ENCODE measurements around the gene HDAC9. TPM values are rescaled to one million over a fixed set of nuclear protein-coding genes. Genes with fewer than 3 reads are reported as not detected.

HDAC9 gene
- total RNA-seq, 2 experiments from 2014 or later: 0.22 to 0.33 TPM

DNA sequence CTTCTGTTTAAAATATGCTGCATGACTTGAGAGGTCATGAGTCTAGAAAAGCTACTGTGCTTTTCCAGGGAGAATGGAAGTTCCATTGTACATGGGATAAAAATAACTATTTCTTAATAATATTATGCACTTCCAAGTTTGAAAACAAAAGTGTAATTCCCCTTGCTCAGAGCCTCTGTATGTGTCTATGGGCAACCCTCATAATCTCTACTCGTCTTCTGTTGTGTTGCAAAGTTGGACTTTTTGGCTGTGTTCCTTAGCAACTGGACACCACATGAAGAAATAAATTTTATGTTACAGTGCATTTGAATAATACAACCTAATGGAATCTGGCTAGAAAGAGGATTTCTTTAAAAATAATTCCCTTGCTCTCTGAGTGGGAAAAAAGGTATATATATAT is 379.3 kb downstream of the HDAC9 start:
- no peaks in the 10 kb centered on the region for H3K36me3 Mint-ChIP-seq (ENCODE audit: low read depth)
- CTCF ChIA-PET: no interaction called here
- POLR2A ChIA-PET: no interaction called here
- no peak for DNase-seq
- no peaks in the 10 kb centered on the region for H3K9me3 Mint-ChIP-seq
- no peaks in the 10 kb centered on the region for H3K4me1 Mint-ChIP-seq
- no peaks in the 10 kb centered on the region for H3K27me3 Mint-ChIP-seq
- H3K27ac Mint-ChIP-seq: no peak overlapping the region
- H3K4me3 Mint-ChIP-seq: no peak overlapping the region

DNA sequence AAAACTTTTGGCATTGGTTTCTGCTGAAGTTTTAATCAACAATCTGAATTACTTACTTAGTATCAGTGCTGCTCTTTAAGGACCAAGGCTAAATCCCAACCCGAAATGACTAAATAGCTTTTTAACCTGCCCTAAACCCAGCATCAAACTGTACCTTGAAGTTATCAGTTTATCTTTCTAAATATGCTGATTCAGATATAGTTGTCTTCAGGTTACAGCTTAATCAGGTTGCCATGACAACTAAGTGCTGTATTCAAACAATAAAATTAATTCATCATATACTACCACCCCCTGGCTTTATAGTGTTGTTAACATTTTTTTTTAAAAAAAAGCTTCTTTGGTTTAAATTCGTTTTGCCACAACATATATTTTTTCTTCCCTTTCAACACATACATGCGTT is 382.3 kb downstream of the HDAC9 start:
- Mint-ChIP-seq H3K36me3 (ENCODE audit: low read depth) (no peaks in the 10 kb centered on the region), H3K27ac (no peak overlapping the region), H3K9me3 (no peaks in the 10 kb centered on the region), H3K27me3 (no peaks in the 10 kb centered on the region), H3K4me3 (no peak overlapping the region), H3K4me1 (no peaks in the 10 kb centered on the region)
- DNase-seq: no peak
- POLR2A ChIA-PET: no interaction called here
- CTCF ChIA-PET: no interaction called here

DNA sequence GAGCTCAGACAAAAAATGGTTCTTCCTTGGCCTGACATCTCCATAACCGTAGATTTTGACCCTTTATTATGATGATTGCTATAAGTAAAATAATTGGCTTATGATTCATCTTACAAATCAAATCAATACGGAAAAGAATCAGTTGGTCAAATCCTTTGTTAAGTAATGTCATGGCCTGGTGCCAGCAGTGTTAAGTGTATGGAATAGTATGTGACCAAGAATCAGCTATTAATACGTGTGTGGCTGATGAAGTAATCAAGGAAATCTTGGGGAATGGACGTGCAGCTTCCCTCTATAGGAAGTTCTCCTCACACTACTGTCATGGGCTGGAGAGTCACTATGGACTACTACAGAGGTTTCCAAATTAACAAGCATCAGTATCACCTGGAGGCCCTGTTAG is 391.3 kb downstream of the HDAC9 start:
- ChIA-PET CTCF (interaction anchor here (0.6 kb wide), 1 partner anchor 415 kb away, joined by 3 read pairs; no protein-coding TSS in a partner anchor), POLR2A (no interaction called here)
- no peak for DNase-seq
- Mint-ChIP-seq H3K9me3 (no peaks in the 10 kb centered on the region), H3K27ac (no peak overlapping the region), H3K27me3 (no peaks in the 10 kb centered on the region), H3K4me1 (no peaks in the 10 kb centered on the region), H3K36me3 (ENCODE audit: low read depth) (no peaks in the 10 kb centered on the region), H3K4me3 (no peak overlapping the region)

DNA sequence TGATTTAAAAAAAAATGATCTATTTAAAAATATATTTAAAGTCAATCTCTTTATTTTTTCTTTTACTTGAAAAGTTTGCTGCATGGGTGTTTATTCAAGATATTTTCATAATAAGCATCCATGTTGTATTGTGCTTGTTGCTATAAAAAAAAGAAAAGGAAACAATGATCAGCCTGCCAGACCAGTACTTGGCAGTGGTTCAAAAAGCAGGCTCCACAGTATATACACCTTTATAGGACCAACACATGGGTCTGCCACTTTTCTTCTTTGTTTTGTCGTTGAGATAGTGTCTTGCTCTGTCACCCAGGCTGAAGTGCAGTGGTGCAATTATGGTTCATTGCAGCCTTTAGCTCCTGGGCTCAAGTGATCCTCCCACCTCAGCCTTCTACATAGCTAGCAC is 393.9 kb downstream of the HDAC9 start:
- Mint-ChIP-seq H3K36me3 (ENCODE audit: low read depth) (no peaks in the 10 kb centered on the region), H3K4me1 (no peaks in the 10 kb centered on the region), H3K27me3 (no peaks in the 10 kb centered on the region), H3K9me3 (no peaks in the 10 kb centered on the region), H3K4me3 (no peak overlapping the region), H3K27ac (no peak overlapping the region)
- ChIA-PET POLR2A (no interaction called here), CTCF (no interaction called here)
- DNase-seq: no peak

DNA sequence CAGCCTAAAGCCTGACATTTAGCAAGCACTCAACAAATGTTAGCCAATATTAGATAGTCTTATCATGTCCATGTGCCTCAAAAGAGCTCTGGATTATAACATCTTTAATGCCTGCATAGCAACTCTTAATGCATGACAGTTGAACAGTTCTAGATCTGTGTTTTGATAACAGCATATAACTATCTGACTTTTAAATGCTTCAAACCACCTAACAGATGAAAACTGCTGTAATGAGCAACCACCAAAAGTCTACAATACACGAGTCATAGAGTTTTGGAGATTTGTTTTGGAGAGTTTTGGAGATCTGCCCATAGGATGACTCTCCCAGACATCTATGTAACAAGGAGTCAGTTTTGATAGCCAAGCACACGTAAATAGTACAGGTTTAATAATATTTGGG is 394.6 kb downstream of the HDAC9 start:
- no peaks in the 10 kb centered on the region for H3K27me3 Mint-ChIP-seq
- CTCF ChIA-PET: no interaction called here
- POLR2A ChIA-PET: no interaction called here
- H3K27ac Mint-ChIP-seq: no peak overlapping the region
- no peaks in the 10 kb centered on the region for H3K9me3 Mint-ChIP-seq
- no peaks in the 10 kb centered on the region for H3K4me1 Mint-ChIP-seq
- no peaks in the 10 kb centered on the region for H3K36me3 Mint-ChIP-seq (ENCODE audit: low read depth)
- DNase-seq: no peak
- no peak overlapping the region for H3K4me3 Mint-ChIP-seq

DNA sequence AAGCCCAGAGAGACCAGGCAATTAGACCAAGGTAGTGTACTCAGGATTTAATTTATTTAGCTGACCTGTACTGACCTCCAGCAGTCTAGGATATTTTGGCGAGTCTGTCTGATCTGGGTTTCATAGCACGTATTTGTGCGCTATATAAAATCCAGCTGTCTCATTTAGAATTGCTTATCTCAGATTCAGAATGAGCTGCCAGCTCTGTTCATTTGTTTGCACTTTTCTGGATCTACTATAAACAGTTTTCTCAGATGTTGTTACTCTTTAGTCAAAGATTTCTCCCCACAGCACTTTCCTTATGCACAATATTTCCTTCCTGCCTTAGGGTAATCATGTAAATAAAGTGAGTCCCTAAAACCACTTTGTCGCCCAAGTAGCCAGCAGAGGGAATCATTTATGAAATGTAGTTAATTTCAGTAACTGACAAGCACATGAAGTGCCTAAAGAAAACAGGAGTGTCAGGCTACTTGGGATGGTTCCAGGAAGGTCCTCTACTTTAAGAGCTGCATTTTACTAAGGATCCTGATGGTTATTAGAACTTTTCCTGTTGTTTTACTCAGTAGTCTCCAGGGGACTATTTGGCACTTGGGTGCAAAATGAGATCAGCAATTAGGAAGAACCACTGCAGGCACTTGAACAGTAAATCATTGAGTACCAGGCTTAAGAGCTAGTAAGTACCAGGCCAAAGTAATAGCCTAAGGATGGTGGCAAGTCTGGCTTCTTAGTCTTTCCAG is 395.5 kb downstream of the HDAC9 start:
- Mint-ChIP-seq H3K4me1 (no peaks in the 10 kb centered on the region), H3K27ac (no peak overlapping the region), H3K9me3 (no peaks in the 10 kb centered on the region), H3K4me3 (no peak overlapping the region), H3K36me3 (ENCODE audit: low read depth) (no peaks in the 10 kb centered on the region), H3K27me3 (no peaks in the 10 kb centered on the region)
- POLR2A ChIA-PET: no interaction called here
- no peak for DNase-seq
- CTCF ChIA-PET: no interaction called here

DNA sequence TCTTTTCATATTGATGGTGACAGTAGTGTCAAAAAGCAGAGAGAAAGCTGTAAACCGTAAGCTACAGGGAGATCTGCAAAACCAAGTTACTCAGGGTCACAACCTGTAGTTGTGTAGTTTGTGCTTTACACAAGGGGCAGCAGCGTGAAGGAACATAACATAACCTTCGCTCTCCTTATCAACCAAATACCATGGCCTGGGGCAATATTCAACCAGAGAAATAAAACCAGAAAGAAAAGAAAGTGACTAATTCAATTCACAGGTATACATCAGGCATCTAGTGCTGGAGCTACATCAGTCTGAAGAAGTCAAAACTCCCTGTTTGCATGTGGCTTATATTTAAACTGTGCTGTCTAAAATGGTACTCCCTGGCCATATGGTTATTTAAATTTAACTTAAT is 397.6 kb downstream of the HDAC9 start:
- ChIA-PET POLR2A (no interaction called here), CTCF (no interaction called here)
- no peak overlapping the region for H3K27ac Mint-ChIP-seq
- no peak for DNase-seq
- no peak overlapping the region for H3K4me3 Mint-ChIP-seq
- no peaks in the 10 kb centered on the region for H3K9me3 Mint-ChIP-seq
- no peaks in the 10 kb centered on the region for H3K36me3 Mint-ChIP-seq (ENCODE audit: low read depth)
- H3K27me3 Mint-ChIP-seq: no peaks in the 10 kb centered on the region
- H3K4me1 Mint-ChIP-seq: no peaks in the 10 kb centered on the region

DNA sequence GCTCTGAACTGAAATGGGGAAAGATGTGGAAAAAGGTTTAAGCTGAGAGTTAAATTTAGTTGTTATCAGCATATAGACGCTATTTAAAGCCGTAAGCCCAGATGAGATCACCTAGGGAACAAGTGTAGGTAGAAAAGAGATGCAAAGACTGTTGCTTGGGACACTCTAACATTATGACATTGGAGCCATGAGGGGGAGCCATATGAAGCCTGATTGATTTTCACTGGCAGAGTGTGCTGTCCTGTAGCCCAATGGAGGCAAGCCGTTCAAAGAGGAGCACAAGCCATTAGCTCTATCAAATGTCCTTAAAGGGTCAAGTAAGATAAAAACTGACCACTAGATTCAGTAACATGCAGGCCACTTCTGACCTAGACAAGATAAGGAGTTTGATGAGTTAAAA is 398.6 kb downstream of the HDAC9 start:
- Mint-ChIP-seq H3K4me3 (no peak overlapping the region), H3K4me1 (no peaks in the 10 kb centered on the region), H3K27ac (no peak overlapping the region), H3K9me3 (no peaks in the 10 kb centered on the region), H3K36me3 (ENCODE audit: low read depth) (no peaks in the 10 kb centered on the region), H3K27me3 (no peaks in the 10 kb centered on the region)
- no peak for DNase-seq
- ChIA-PET CTCF (no interaction called here), POLR2A (no interaction called here)

DNA sequence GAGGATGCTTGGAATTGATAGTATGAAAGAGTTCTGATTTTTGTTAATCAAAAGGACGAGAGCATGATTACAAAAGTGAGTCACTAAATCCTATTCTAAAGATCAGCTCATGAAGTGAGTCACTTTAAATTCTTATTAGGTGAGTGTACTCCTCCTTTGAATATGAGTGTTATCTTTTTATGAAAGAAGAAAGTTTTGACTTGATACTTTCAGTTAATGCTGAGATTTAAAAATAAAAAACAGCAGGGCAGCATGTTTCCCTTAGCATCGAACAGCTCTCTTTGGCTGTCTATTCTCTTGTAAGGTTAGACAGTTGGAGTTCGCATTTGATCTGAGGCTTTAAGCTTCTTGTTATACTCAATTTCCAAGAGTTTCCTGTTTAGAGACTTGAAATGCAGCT is 399.9 kb downstream of the HDAC9 start:
- H3K36me3 Mint-ChIP-seq (ENCODE audit: low read depth): no peaks in the 10 kb centered on the region
- POLR2A ChIA-PET: no interaction called here
- DNase-seq: no peak
- H3K9me3 Mint-ChIP-seq: peaks cover 2% of the 10 kb centered on the region
- no peaks in the 10 kb centered on the region for H3K4me1 Mint-ChIP-seq
- no peaks in the 10 kb centered on the region for H3K27me3 Mint-ChIP-seq
- no peak overlapping the region for H3K4me3 Mint-ChIP-seq
- CTCF ChIA-PET: no interaction called here
- H3K27ac Mint-ChIP-seq: no peak overlapping the region

DNA sequence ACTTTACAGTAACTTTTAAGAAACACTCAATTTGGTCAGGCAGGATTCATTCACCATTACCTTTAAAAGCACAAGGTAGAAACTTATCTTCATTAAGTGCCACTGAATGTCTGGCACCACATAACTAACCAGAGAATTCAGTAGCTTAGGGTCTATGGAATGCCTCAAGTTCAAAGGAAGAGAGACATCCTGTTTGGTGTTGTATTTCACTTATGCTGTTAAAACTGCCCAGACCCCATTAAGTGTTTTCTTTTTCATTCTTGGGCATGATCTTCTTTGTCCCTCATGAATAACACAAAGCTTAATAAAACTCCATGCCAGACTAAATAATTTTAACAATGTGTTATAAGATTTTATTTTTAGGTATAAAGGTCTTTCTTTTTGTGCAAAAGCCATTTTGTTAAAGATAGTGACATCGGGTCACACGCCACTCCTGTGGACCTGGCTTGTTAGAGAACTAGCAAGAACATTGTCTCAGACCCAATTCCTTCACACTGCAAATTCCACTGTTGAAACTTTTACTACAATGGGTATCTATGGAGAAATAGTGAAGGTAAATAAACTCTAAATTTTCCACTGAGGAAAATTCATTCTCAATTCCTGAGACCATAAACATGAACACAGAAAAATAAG is 400.9 kb downstream of the HDAC9 start:
- no peaks in the 10 kb centered on the region for H3K27me3 Mint-ChIP-seq
- H3K36me3 Mint-ChIP-seq (ENCODE audit: low read depth): no peaks in the 10 kb centered on the region
- H3K9me3 Mint-ChIP-seq: peaks cover 2% of the 10 kb centered on the region
- CTCF ChIA-PET: no interaction called here
- no peaks in the 10 kb centered on the region for H3K4me1 Mint-ChIP-seq
- POLR2A ChIA-PET: no interaction called here
- no peak overlapping the region for H3K27ac Mint-ChIP-seq
- no peak overlapping the region for H3K4me3 Mint-ChIP-seq
- no peak for DNase-seq

DNA sequence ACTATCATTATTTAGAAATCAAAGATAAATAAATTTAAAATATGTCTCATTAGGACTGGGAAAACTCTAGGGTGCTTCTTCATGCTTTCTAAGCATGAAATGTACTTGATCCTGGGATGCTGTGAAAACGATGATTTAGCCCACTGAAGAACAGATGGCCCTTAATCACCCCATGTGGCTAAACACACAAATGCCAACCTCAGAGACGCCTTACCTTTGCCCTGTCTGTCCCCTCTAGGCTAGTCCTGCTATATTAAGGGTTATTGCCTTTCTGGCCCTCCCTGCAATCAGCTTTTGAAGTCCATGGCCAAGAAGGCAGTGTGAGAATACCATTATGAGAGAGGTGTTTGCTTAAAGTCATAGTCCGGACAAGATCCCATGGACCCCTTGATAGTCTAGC is 404.7 kb downstream of the HDAC9 start:
- H3K36me3 Mint-ChIP-seq (ENCODE audit: low read depth): no peaks in the 10 kb centered on the region
- no peak overlapping the region for H3K4me3 Mint-ChIP-seq
- H3K4me1 Mint-ChIP-seq: no peaks in the 10 kb centered on the region
- H3K9me3 Mint-ChIP-seq: peaks cover 5% of the 10 kb centered on the region
- no peak for DNase-seq
- H3K27ac Mint-ChIP-seq: no peak overlapping the region
- no peaks in the 10 kb centered on the region for H3K27me3 Mint-ChIP-seq
- ChIA-PET CTCF (no interaction called here), POLR2A (no interaction called here)

DNA sequence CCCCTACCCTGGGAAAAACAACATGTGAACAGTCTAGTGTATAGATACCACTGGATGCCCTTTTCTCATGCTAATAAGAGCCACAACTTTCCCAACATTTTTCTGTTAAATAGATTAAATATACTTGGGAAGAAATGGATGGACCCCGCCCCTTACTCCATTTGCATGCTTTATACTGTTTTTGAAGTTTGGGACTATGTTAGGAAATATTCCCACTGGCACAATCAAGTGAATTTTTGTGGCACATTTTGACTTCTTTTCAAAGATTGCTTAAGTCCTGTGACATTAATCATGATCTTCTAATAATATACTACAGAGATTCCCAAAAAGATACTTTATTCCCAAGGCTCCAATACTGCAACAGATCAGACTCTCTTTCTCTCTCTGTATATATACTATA is 405.3 kb downstream of the HDAC9 start:
- no peak overlapping the region for H3K4me3 Mint-ChIP-seq
- H3K36me3 Mint-ChIP-seq (ENCODE audit: low read depth): no peaks in the 10 kb centered on the region
- no peak for DNase-seq
- H3K27me3 Mint-ChIP-seq: no peaks in the 10 kb centered on the region
- H3K9me3 Mint-ChIP-seq: peaks cover 6% of the 10 kb centered on the region
- H3K4me1 Mint-ChIP-seq: no peaks in the 10 kb centered on the region
- ChIA-PET CTCF (no interaction called here), POLR2A (no interaction called here)
- H3K27ac Mint-ChIP-seq: no peak overlapping the region

DNA sequence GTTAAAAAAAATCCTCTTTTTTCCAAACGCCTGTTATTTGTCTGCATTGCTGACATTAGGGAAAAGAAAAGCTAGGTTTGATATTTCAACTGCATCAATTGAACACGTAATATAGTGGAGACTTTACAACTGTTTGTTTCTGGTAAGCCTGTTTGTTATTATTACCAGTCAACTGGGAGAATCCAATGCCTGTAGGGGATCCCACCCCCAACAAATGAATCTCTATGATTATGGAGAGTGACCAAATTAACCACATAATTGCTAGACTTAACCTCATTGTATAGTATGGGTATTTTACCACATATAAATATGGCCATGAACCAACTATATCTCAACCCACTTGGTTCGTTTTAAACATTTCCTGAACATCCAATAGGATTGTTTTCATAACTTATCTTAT is 405.8 kb downstream of the HDAC9 start:
- DNase-seq: no peak
- POLR2A ChIA-PET: no interaction called here

DNA sequence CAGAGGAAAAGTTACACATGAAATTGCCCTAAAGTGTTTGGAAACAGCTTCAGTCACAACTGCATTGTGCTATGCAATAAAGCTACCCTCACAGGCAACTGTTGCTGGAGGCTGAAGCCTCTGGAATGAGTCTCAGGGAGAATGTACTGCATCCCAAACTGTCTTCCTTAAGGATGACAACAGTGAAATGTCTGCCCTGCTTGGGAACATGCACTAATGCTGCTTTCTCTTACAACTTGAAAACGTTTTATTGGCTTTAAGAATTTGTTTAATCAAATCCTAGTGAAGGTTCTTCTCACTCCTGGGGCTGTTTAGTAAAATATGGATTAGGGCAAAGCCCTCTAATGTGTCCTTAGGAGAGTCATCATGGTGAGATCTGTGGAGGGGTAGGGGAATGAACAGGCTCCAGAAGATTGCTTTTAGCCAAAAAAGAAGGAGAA is 406.5 kb downstream of the HDAC9 start:
- H3K4me1 Mint-ChIP-seq: no peaks in the 10 kb centered on the region
- peaks cover 8% of the 10 kb centered on the region for H3K9me3 Mint-ChIP-seq
- CTCF ChIA-PET: no interaction called here
- H3K27me3 Mint-ChIP-seq: no peaks in the 10 kb centered on the region
- no peak overlapping the region for H3K4me3 Mint-ChIP-seq
- no peaks in the 10 kb centered on the region for H3K36me3 Mint-ChIP-seq (ENCODE audit: low read depth)
- no peak for DNase-seq
- no peak overlapping the region for H3K27ac Mint-ChIP-seq
- POLR2A ChIA-PET: no interaction called here

More for the DNA sequence above, 405.8 kb downstream of the HDAC9 start:
- Mint-ChIP-seq H3K4me3 (no peak overlapping the region), H3K27me3 (no peaks in the 10 kb centered on the region), H3K4me1 (no peaks in the 10 kb centered on the region), H3K36me3 (ENCODE audit: low read depth) (no peaks in the 10 kb centered on the region), H3K9me3 (peaks cover 8% of the 10 kb centered on the region), H3K27ac (no peak overlapping the region)
- CTCF ChIA-PET: no interaction called here
